CD4-positive, alpha-beta T cell (primary cell): ENCODE measurements around the gene ZNF185. TPM values are rescaled to one million over a fixed set of nuclear protein-coding genes. Genes with fewer than 3 reads are reported as not detected.

Experiments
- ATAC-seq: fragments of 200-7000 bp; cut with Tn5 transposase; one replicate; pipeline ENCODE4 v1.10.0; 2022; ENCODE audit warnings: mild to moderate bottlenecking; ENCODE audit not compliant: poor library complexity
- CTCF ChIA-PET: fragments of 350-600 bp; sonication (Branson Sonifier 250); formaldehyde crosslinking; loops from one replicate; lab custom pipeline; 2021; ENCODE audit warnings: antibody characterized with exemption, inconsistent platforms; lab: Charles Lee
- POLR2A ChIA-PET: fragments of 350-600 bp; sonication (Branson Sonifier 250); formaldehyde crosslinking; loops from one replicate; lab custom pipeline; 2021; ENCODE audit warnings: antibody characterized with exemption, inconsistent platforms; lab: Charles Lee
- DNase-seq, 14 experiments: peaks; one replicate each; pipeline ENCODE4 v3.0.0-alpha.2; 2013 to 2020; ENCODE audit warnings: mixed read lengths in 2 of 14
- H3K27ac ChIP-seq, 2 donors: one replicate each; pipeline versions ENCODE4 v1.5.1 to v1.7.0; 2013; ENCODE audit warnings: low read length in 2 of 2, low read depth in 1 of 2, mild to moderate bottlenecking in 1 of 2
- H3K27me3 ChIP-seq, 2 experiments: 1 replicate in 1 of 2; 2 replicates in 1 of 2; pipeline versions ENCODE4 v1.6.1 to v1.7.0; 2013; ENCODE audit warnings: low read length in 2 of 2, control low read depth in 1 of 2, mild to moderate bottlenecking in 1 of 2, moderate library complexity in 1 of 2; ENCODE audit not compliant: insufficient read depth in 2 of 2, control insufficient read depth in 1 of 2
- H3K36me3 ChIP-seq: one replicate; pipeline ENCODE4 v1.6.1; 2013; ENCODE audit warnings: low read length, control low read depth; ENCODE audit not compliant: insufficient read depth
- H3K4me1 ChIP-seq: one replicate; pipeline ENCODE4 v1.6.1; 2013; ENCODE audit warnings: low read length, control low read depth; ENCODE audit not compliant: insufficient read depth
- H3K4me3 ChIP-seq: one replicate; pipeline ENCODE4 v1.5.1; 2013; ENCODE audit warnings: mild to moderate bottlenecking, low read length, moderate library complexity
- H3K9me3 ChIP-seq, 2 experiments: 1 replicate in 1 of 2; 2 replicates in 1 of 2; pipeline versions ENCODE4 v1.6.1 to v1.7.0; 2013; ENCODE audit warnings: low read length in 2 of 2, mild to moderate bottlenecking in 2 of 2, control low read depth in 1 of 2, moderate library complexity in 1 of 2; ENCODE audit not compliant: control insufficient read depth in 1 of 2, insufficient read depth in 1 of 2
- H3K27ac Mint-ChIP-seq: one replicate; pipeline ENCODE4 v1.8.0; 2020; ENCODE audit warnings: mixed read lengths
- H3K27me3 Mint-ChIP-seq: one replicate; pipeline ENCODE4 v1.8.0; 2021; ENCODE audit warnings: mixed read lengths
- H3K36me3 Mint-ChIP-seq: one replicate; pipeline ENCODE4 v1.8.0; 2021; ENCODE audit warnings: low read depth, mixed read lengths
- H3K4me1 Mint-ChIP-seq: one replicate; pipeline ENCODE4 v1.8.0; 2021; ENCODE audit warnings: low read depth, mixed read lengths
- H3K4me3 Mint-ChIP-seq: one replicate; pipeline ENCODE4 v1.8.0; 2020; ENCODE audit warnings: mild to moderate bottlenecking, mixed read lengths
- H3K9me3 Mint-ChIP-seq: one replicate; pipeline ENCODE4 v1.8.0; 2020; ENCODE audit warnings: mixed read lengths
- intact Hi-C, 2 experiments: fragments of 100-400 bp; cut with DNase I in 1 of 2; cut with micrococcal nuclease in 1 of 2; formaldehyde crosslinking; loops; one replicate each; pipeline versions ENCODE4 v1.15.1 to v1.9.0; 2023 to 2025; cut with DNase I, micrococcal nuclease
- total RNA-seq, 174 experiments: library from RNA in 2 of 174; stranded (reverse) in 2 of 174; gene quantifications; one replicate each; pipeline ENCODE4 v1.2.3 and lab custom pipeline; 2021 to 2026
- TF ChIP-seq, protein P1 (sequence below): fragments of 200-600 bp; IDR thresholded peaks from one replicate; pipeline ENCODE4 v1.8.0; 2022; ENCODE audit warnings: antibody characterized with exemption, mild to moderate bottlenecking

ZNF185 gene
- total RNA-seq, 2 experiments from 2014 or later: 1.4 to 1.5 TPM

DNA sequence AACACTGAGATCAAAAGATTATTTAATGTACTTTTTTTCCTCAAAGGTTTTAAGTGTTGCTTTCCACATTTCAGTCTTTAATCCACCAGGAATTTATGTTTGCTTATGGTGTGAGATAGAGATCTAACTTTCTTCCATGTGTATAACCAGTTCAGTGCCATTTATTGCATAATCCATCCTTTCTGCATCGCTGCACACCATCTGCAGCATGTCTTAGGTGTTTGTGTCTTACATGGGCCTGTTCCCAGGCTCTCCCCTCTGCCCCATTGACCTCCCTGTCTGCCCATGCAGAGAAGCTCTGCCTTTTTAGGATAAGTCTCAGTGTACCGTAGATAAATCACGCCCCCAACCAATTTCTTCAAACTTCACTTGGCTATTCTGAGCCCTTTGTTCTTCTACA lies 36.8 kb upstream of the ZNF185 start:
- Histone ChIP-seq H3K9me3 (no peaks in the 10 kb centered on the region), H3K27me3 (no peaks in the 10 kb centered on the region), H3K36me3 (peaks cover 19% of the 10 kb centered on the region), H3K4me1 (no peaks in the 10 kb centered on the region), H3K27ac (no peak overlapping the region), H3K4me3 (no peak overlapping the region)
- DNase-seq (no peak), ATAC-seq (no peak)
- CTCF ChIA-PET: no interaction called here
- Mint-ChIP-seq H3K4me3 (no peak overlapping the region), H3K4me1 (no peaks in the 10 kb centered on the region), H3K27me3 (no peaks in the 10 kb centered on the region), H3K27ac (no peak overlapping the region), H3K9me3 (no peaks in the 10 kb centered on the region), H3K36me3 (peaks cover 49% of the 10 kb centered on the region)
- POLR2A ChIA-PET: no interaction called here
- intact Hi-C loops: no loop called here
- TF ChIP-seq, protein P1, sequence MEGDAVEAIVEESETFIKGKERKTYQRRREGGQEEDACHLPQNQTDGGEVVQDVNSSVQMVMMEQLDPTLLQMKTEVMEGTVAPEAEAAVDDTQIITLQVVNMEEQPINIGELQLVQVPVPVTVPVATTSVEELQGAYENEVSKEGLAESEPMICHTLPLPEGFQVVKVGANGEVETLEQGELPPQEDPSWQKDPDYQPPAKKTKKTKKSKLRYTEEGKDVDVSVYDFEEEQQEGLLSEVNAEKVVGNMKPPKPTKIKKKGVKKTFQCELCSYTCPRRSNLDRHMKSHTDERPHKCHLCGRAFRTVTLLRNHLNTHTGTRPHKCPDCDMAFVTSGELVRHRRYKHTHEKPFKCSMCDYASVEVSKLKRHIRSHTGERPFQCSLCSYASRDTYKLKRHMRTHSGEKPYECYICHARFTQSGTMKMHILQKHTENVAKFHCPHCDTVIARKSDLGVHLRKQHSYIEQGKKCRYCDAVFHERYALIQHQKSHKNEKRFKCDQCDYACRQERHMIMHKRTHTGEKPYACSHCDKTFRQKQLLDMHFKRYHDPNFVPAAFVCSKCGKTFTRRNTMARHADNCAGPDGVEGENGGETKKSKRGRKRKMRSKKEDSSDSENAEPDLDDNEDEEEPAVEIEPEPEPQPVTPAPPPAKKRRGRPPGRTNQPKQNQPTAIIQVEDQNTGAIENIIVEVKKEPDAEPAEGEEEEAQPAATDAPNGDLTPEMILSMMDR: no peak

DNA sequence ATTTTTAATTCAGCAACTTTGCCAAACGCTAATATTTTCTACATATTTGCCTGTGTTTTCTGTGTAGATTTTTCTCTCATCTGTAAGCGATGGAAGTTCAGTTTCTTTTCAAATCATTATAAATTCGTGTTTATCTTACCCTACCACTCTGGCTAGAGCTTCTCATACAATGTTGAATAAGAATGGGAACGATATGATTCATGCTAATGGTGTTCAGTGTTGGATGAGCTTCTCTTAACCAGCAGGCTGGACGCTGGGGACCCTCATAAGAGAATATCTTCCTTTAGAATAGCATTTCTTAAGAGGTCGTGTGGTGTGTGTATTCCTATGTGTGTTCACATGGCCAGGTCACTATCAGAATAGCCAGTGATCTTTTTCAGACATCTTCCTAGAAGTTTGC lies 36.0 kb upstream of the ZNF185 start:
- Histone ChIP-seq H3K36me3 (peaks cover 21% of the 10 kb centered on the region), H3K4me1 (no peaks in the 10 kb centered on the region), H3K27me3 (no peaks in the 10 kb centered on the region), H3K27ac (no peak overlapping the region), H3K9me3 (no peaks in the 10 kb centered on the region), H3K4me3 (no peak overlapping the region)
- TF ChIP-seq, protein P1: no peak
- ChIA-PET CTCF (no interaction called here), POLR2A (no interaction called here)
- Mint-ChIP-seq H3K27ac (no peak overlapping the region), H3K36me3 (peaks cover 53% of the 10 kb centered on the region), H3K9me3 (no peaks in the 10 kb centered on the region), H3K4me3 (no peak overlapping the region), H3K27me3 (no peaks in the 10 kb centered on the region), H3K4me1 (no peaks in the 10 kb centered on the region)
- ATAC-seq: no peak
- intact Hi-C loops: no loop called here
- DNase-seq: no peak

DNA sequence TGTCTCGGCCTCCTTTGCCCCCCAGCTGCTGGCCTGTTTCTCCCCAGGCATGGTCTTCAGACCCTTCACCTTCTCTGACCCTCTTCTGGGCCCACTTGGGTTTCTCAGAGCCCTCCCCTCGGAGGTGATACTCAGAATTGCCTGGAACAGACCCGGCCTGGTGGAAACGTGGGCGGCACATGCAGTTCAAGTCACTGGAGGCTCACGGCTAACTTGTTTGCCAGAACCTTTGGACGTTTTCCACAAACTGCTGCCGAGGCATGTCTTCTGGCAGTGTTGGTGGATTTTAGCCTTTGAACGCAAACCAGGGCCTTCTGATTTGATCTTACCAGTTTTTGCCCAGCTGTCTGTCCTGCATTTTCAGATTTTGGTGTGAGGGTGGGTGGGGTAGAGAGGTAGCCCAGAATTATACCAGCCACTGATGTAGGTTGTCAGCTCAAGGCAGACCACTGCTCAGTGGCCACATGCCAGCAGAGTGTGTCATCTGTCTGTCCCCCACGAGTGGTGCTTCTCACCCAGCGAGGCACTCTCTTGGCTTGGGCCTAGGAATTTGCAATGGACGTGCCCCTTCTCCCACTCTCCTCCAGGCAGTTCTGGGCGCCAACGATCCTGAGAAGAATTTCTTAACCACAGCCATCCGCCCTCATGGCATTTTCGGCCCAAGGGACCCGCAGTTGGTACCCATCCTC lies 32.5 kb upstream of the ZNF185 start:
- ChIA-PET CTCF (no interaction called here), POLR2A (no interaction called here)
- ATAC-seq: no peak
- DNase-seq: no peak
- H3K9me3 ChIP-seq: no peaks in the 10 kb centered on the region
- Mint-ChIP-seq H3K27me3 (no peaks in the 10 kb centered on the region), H3K4me1 (no peaks in the 10 kb centered on the region), H3K27ac (no peak overlapping the region), H3K36me3 (peaks cover 55% of the 10 kb centered on the region), H3K4me3 (no peak overlapping the region), H3K9me3 (no peaks in the 10 kb centered on the region)
- no peak overlapping the region for H3K27ac ChIP-seq
- intact Hi-C loops: no loop called here
- H3K27me3 ChIP-seq: no peaks in the 10 kb centered on the region
- H3K4me3 ChIP-seq: no peak overlapping the region
- peaks cover 22% of the 10 kb centered on the region for H3K36me3 ChIP-seq
- TF ChIP-seq, protein P1: no peak
- no peaks in the 10 kb centered on the region for H3K4me1 ChIP-seq
